EH (cell line): ENCODE results near the gene HTR7.

Source experiments
- DNase-seq: peaks from one replicate; pipeline ENCODE4 v3.0.0-alpha.2; 2015; ENCODE audit warnings: low read depth

The HTR7 gene

DNA sequence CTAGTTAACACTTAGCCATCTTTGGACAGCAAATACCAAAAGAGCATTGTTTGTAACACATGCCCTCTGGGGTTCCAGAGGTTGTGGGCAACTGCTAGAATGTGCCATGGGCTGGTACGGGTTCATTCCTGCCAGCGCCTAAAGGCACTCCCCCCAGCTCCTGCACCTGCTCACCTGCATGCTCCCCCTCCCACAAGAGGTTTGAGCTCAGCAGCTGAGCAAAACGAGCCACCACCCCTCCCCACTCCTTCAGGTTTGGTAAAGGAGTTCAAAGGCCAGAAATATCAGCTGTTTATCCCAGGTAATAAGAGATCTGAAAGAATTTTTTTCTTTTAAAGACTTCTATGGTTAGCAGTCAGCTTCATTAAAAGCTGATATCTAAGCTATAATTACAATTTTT is 53.5 kb downstream of the HTR7 start:
- no peak for DNase-seq

GRCh38 chr10:90801608-90802007 is 56.2 kb downstream of the HTR7 start:
- no peak for DNase-seq

- no peak for DNase-seq
These were observed 57.5 kb downstream of the HTR7 start for GRCh38 chr10:90800232-90800796.

DNA sequence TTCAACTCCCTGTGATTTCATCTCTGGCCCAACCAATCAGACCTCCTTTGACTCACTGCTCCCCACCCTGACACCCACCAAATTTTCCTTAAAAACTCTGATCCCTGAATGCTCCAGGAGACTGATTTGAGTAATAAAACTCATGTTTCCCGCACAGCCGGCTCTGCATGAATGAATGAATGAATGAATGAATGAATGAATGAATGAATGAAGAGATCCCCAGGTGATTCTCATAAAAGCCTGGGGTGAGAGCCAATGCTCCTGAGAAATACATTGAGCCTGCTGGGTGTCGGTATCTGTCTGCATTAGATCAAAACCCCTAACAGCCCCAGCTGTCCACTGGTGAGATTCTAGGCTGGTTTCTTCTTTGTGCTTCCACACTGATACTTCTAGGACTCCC is 58.7 kb downstream of the HTR7 start:
- DNase-seq, result no peak

DNA sequence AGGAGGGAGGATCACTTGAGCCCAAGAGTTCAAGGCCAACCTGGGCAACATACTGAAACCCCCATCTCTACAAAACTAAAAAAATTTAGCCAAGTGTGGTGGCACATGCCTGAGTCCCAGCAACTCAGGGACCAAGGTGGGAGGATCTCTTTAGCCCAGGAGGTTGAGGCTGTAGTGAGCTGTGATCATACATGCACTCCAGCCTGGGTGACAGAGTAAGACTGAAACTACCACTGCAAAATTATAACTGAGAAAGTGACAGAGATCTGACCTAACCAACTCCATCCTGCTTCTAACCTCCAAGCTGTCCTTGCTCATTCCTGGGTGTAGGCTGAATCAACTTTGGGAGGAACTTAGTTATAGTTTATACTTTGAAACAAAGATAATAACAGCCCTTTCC is 59.4 kb downstream of the HTR7 start:
- no peak for DNase-seq

DNA sequence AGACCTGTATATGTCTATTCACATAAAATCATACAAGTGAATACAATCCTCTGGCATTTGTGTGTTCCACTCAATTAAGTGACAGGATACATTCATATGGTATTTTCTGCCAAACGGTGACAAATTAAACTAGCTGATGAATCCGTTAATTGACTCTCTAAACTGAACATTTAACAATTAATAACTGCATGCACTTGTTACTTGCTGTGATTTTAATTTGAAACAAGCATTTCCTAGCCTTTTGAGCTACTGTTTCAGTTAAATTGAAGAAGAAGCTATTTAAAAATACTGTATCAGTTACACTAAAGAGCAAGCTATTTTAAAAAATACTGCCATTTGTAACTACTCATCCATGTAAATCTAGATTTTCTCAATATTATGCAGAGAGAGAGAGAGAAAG is 67.4 kb downstream of the HTR7 start:
- no peak for DNase-seq

DNA sequence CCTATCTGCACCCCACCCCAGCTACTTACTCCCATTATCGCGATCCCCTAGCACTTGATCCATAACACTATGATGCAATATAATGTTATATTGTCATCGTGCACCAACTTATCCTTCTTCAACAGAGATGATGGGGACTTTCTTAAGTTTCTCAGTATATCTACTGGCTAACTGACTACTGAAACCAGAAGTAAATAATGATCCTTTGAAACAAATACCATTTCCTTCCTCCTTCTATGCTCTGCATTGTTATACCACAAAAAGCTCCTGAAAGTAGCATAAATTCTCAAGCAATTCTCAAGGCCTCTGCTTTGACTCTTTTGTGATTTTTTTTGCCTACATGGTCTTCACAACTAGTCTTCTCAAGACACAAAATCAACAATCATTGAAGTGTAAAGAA is 68.9 kb downstream of the HTR7 start:
- DNase-seq, result no peak

DNA sequence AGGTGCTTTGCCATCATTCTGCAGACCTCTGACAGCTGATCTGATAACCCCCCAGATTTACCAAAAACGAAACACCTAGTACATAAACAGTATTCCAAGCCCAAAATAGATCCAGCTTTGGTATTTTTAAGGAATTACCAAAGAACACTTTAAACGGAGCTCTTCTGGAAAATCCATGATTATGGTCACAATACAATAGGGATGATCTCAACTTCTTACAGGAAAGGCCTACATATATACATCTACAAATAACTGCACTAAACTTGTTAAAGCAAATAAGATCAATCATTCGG is 69.7 kb downstream of the HTR7 start:
- no peak for DNase-seq

- peak; percentile 41 for DNase-seq
These were observed 70.2 kb downstream of the HTR7 start for GRCh38 chr10:90787393-90788198.

- no peak for DNase-seq
These were observed 72.1 kb downstream of the HTR7 start for GRCh38 chr10:90785782-90786181.

GRCh38 chr10:90784771-90785170 is 73.1 kb downstream of the HTR7 start:
- no peak for DNase-seq

DNA sequence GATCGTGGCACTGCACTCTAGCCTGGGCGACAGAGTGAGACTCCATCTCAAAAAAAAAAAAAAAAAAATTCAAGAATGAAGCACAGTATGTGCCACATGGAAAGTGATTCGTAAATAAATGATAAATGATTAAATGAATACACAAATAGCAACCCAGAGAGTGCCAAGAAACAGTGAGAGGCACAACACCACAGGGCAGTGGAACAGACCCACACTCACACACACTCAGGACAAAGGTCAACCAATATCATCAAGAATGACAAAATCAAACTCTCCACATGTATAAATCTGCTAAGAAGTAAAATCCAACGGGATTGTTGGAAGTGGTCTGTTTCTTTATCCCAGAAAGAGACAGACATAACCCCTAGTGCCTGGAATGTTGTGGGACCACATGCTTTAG is 77.4 kb downstream of the HTR7 start:
- DNase-seq, result no peak

GRCh38 chr10:90779548-90779947 is 78.3 kb downstream of the HTR7 start:
- DNase-seq, result peak; percentile 25

- DNase-seq, result no peak
These were observed 80.2 kb downstream of the HTR7 start for GRCh38 chr10:90777621-90778020.

- peak; percentile 25 for DNase-seq
These were observed 82.3 kb downstream of the HTR7 start for GRCh38 chr10:90775351-90776028.

- DNase-seq, result no peak
These were observed 87.6 kb downstream of the HTR7 start for GRCh38 chr10:90769946-90770841.

- peak; percentile 45 for DNase-seq
These were observed 106.5 kb downstream of the HTR7 start for GRCh38 chr10:90751107-90751997.

- DNase-seq, result no peak
These were observed 111.0 kb downstream of the HTR7 start for GRCh38 chr10:90746829-90747228.

DNA sequence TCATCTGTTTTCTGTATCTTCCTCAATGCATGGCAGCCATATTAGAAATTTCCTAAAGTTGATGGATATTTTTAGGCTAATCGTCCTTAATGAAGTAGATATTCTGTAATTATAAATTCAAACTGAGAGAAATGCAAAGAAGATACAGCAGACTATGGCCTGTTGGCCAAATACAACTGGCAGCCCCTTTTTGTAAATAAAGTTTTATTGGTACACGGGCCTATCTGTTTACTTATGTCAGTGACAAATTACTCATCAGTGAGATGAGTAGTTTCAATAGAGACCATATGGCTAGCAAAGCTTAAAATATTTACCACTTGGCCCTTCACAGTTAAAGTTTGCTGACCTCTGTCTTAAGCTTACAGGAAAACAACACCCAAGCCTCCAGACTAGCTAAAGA is 112.3 kb downstream of the HTR7 start:
- no peak for DNase-seq

GRCh38 chr10:90743291-90743690 is 114.5 kb downstream of the HTR7 start:
- DNase-seq, result no peak

DNA sequence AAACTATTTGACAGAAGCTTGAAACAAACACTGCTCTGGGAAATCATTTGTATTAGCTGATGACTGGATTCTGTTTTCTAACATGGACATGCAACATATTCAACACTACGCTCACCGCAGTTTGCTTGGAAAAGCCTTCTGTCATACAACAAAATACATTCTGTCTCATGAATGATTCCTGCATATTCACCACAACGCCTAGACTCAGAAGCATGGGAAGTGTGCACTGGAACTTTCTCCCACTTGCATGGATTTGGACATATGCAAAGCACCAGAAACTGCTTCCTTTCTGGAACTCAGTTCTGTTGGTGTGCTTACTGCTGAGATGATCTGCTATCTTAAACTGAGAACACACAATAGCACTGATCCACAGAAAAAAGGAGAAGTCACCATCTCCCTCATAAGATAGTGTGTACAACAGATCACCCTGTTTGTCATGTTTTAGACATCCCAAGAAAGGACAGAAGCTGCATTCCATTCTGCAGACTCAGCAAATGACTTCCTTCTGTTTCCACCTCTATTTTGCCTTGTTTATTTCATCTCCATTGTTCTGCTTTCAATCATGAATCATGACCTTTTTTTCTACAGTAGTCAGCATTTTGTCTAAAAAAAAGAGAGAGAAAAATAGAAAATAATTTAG is 115.8 kb downstream of the HTR7 start:
- DNase-seq, result peak; percentile 60
